GM21723 (cell line): ENCODE results near the gene ALG1.
"Not testable (repeated sequence)": the region's sequence is repeated elsewhere in the genome, so short reads cannot be mapped to it uniquely, and the experiment has no call there.

Experiments used
- ATAC-seq: cut with Tn5 transposase; IDR thresholded peaks from one replicate; pipeline ENCODE4 v1.9.1; 2021; ENCODE audit warnings: mild to moderate bottlenecking, moderate library complexity; ENCODE audit not compliant: unreplicated experiment

The ALG1 gene

GRCh38 chr16:5044011-5044540 is 27.6 kb upstream of the ALG1 start:
- no peak for ATAC-seq

- ATAC-seq, result not testable (repeated sequence)
These were observed 27.1 kb upstream of the ALG1 start for GRCh38 chr16:5044581-5044980.

- ATAC-seq, result no peak
These were observed 26.0 kb upstream of the ALG1 start for GRCh38 chr16:5045499-5046115.

GRCh38 chr16:5046914-5047313 is 24.7 kb upstream of the ALG1 start:
- ATAC-seq, result no peak

- ATAC-seq, result no peak
These were observed 16.5 kb upstream of the ALG1 start for GRCh38 chr16:5054876-5055865.

GRCh38 chr16:5056352-5056751 is 15.3 kb upstream of the ALG1 start:
- no peak for ATAC-seq

GRCh38 chr16:5058476-5058875 is 13.2 kb upstream of the ALG1 start:
- ATAC-seq, result no peak

GRCh38 chr16:5059386-5060072 is 12.1 kb upstream of the ALG1 start:
- no peak for ATAC-seq

- no peak for ATAC-seq
These were observed 11.5 kb upstream of the ALG1 start for GRCh38 chr16:5060073-5060641.

- ATAC-seq, result no peak
These were observed 9.6 kb upstream of the ALG1 start for GRCh38 chr16:5062051-5062450.

GRCh38 chr16:5062790-5063765 is 8.6 kb upstream of the ALG1 start:
- no peak for ATAC-seq

GRCh38 chr16:5064915-5065314 is 6.7 kb upstream of the ALG1 start:
- ATAC-seq, result no peak

GRCh38 chr16:5065326-5065725 is 6.3 kb upstream of the ALG1 start:
- ATAC-seq, result no peak

- no peak for ATAC-seq
These were observed 5.8 kb upstream of the ALG1 start, which contains the start of gene C16orf89 for GRCh38 chr16:5065813-5066212. Gene C16orf89 (minus strand): TSS chr16:5065956. CDS start chr16:5065908, 48 bp downstream.

- no peak for ATAC-seq
These were observed 5.1 kb upstream of the ALG1 start for GRCh38 chr16:5066511-5066910.

GRCh38 chr16:5069048-5069447 is 2.6 kb upstream of the ALG1 start:
- no peak for ATAC-seq

GRCh38 chr16:5069854-5070253 is 1.8 kb upstream of the ALG1 start:
- no peak for ATAC-seq

- no peak for ATAC-seq
These were observed 1.0 kb upstream of the ALG1 start for GRCh38 chr16:5070431-5071186.

- no peak for ATAC-seq
These were observed 332 bp upstream of the ALG1 start for GRCh38 chr16:5071341-5071680.
